GM18498 (cell line): Measurements from ENCODE around the gene GPR31.

Experiments used
- ATAC-seq: cut with Tn5 transposase; IDR thresholded peaks from one replicate; pipeline ENCODE4 v1.9.1; 2021; ENCODE audit warnings: mild to moderate bottlenecking, moderate library complexity; ENCODE audit not compliant: unreplicated experiment

The GPR31 gene

GRCh38 chr6:167120583-167120903 is 37.2 kb downstream of the GPR31 start:
- no peak for ATAC-seq

GRCh38 chr6:167119670-167120582 is 37.9 kb downstream of the GPR31 start:
- no peak for ATAC-seq

GRCh38 chr6:167118839-167119238 is 38.9 kb downstream of the GPR31 start:
- no peak for ATAC-seq

- no peak for ATAC-seq
Observed at GRCh38 chr6:167118006-167118405, 39.8 kb downstream of the GPR31 start.

- no peak for ATAC-seq
Observed at GRCh38 chr6:167116838-167117228, 40.9 kb downstream of the GPR31 start.

GRCh38 chr6:167116109-167116837 is 41.5 kb downstream of the GPR31 start:
- no peak for ATAC-seq

GRCh38 chr6:167115054-167115453 is 42.7 kb downstream of the GPR31 start:
- ATAC-seq: no peak

- ATAC-seq: peak; percentile 91
Observed at GRCh38 chr6:167113935-167114910, 43.6 kb downstream of the GPR31 start.

GRCh38 chr6:167113047-167113754 is 44.6 kb downstream of the GPR31 start:
- peak; percentile 50 for ATAC-seq

- no peak for ATAC-seq
Observed at GRCh38 chr6:167112421-167112820, 45.4 kb downstream of the GPR31 start.

- ATAC-seq: no peak
Observed at GRCh38 chr6:167111597-167111996, 46.2 kb downstream of the GPR31 start.

- no peak for ATAC-seq
Observed at GRCh38 chr6:167109651-167110050, 48.1 kb downstream of the GPR31 start.

- no peak for ATAC-seq
Observed at GRCh38 chr6:167108278-167108677, 49.5 kb downstream of the GPR31 start.

GRCh38 chr6:167107787-167108186 is 50.0 kb downstream of the GPR31 start:
- no peak for ATAC-seq

- no peak for ATAC-seq
Observed at GRCh38 chr6:167106406-167106805, 51.4 kb downstream of the GPR31 start.
